ENCODE measurements around the gene PLEKHJ1. TPM values are rescaled to one million over a fixed set of nuclear protein-coding genes. Genes with fewer than 3 reads are reported as not detected.

The PLEKHJ1 gene
- total and polyA plus RNA-seq, 2 of the 13 experiments (the other 11 are each of a cell fraction or from before 2014, with no cell fraction given), result 70.5 to 130 TPM

GRCh38 chr19:2226840-2227360, 9.2 kb downstream of the PLEKHJ1 start:
- 98% methylated on average over 49 of the region's 53 CpGs for WGBS (ENCODE audit: low lambda C conversion rate)
- H3K27ac ChIP-seq (ENCODE audit: extremely low read length, insufficient read depth, low read length), result no peak overlapping the region
- no peak overlapping the region for H2AFZ ChIP-seq (ENCODE audit: low read length)
- H3K4me1 ChIP-seq (ENCODE audit: insufficient read depth, low read length), result no peaks in the 10 kb centered on the region
- no peaks in the 10 kb centered on the region for H4K20me1 ChIP-seq (ENCODE audit: insufficient read depth, low read length)
- H3K36me3 ChIP-seq (replicated peaks in 1 of 2; ENCODE audit: control insufficient read depth in 1 of 2, insufficient read depth in 2 of 2, low read length in 2 of 2), result peaks cover 30 to 55% of the 10 kb centered on the region in 2 experiments; a peak in 4 of 5 replicates
- CTCF ChIA-PET (ENCODE audit: low intra/inter-chr PET ratio, low total read pairs), result no interaction called here
- ATAC-seq (no peak), FAIRE-seq (no peak), DNase-seq (ENCODE audit: low spot score) (no peak)
- no peaks in the 10 kb centered on the region for H3K9me3 ChIP-seq (ENCODE audit: low read length)
- H3K79me2 ChIP-seq (ENCODE audit: insufficient read depth, low read length), result no peaks in the 10 kb centered on the region
- no peak for TF ChIP-seq CCDC6 (CRISPR knock-in tag; IDR thresholded peaks at IDR 0.05)
- TF ChIP-seq AGO2 (optimal IDR thresholded peaks at IDR 0.05; ENCODE audit: low read depth, low read length), result peak; percentile 11
- intact Hi-C loops (cut with micrococcal nuclease; ENCODE audit: unreplicated experiment), result no loop called here
- BruUV-seq (replicated peaks), result no TSS peak
- H3K9ac ChIP-seq (ENCODE audit: insufficient read depth, low read depth, low read length), result no peak overlapping the region
- H3K27me3 ChIP-seq (ENCODE audit: control insufficient read depth in 1 of 2, insufficient read depth in 2 of 2, low read length in 2 of 2), result no peaks in the 10 kb centered on the region
- no peak overlapping the region for H3K4me3 ChIP-seq (replicated peaks in 1 of 3; ENCODE audit: insufficient read depth in 1 of 3, low read depth in 2 of 3, low read length in 3 of 3)
- H3K4me2 ChIP-seq (ENCODE audit: low read depth, low read length), result no peak overlapping the region
- POLR2A ChIA-PET, result no interaction called here
- in situ Hi-C loops (cut with HindIII; ENCODE audit: extremely low pct_ligation_motif_present, low pct_unique_long_range_greater_than_20kb), result no loop called here

- ATAC-seq (no peak), FAIRE-seq (no peak), DNase-seq (ENCODE audit: low spot score) (no peak)
- Histone ChIP-seq H3K27ac (ENCODE audit: extremely low read length, insufficient read depth, low read length) (no peak overlapping the region), H3K36me3 (replicated peaks in 1 of 2; ENCODE audit: control insufficient read depth in 1 of 2, insufficient read depth in 2 of 2, low read length in 2 of 2) (peaks cover 30 to 58% of the 10 kb centered on the region in 2 experiments; a peak in 4 of 5 replicates), H3K79me2 (ENCODE audit: insufficient read depth, low read length) (no peaks in the 10 kb centered on the region), H3K4me1 (ENCODE audit: insufficient read depth, low read length) (no peaks in the 10 kb centered on the region), H3K4me3 (replicated peaks in 1 of 3; ENCODE audit: insufficient read depth in 1 of 3, low read depth in 2 of 3, low read length in 3 of 3) (no peak overlapping the region), H2AFZ (ENCODE audit: low read length) (no peak overlapping the region), H3K4me2 (ENCODE audit: low read depth, low read length) (no peak overlapping the region), H3K9me3 (ENCODE audit: low read length) (no peaks in the 10 kb centered on the region), H3K9ac (ENCODE audit: insufficient read depth, low read depth, low read length) (no peak overlapping the region), H4K20me1 (ENCODE audit: insufficient read depth, low read length) (no peaks in the 10 kb centered on the region), H3K27me3 (ENCODE audit: control insufficient read depth in 1 of 2, insufficient read depth in 2 of 2, low read length in 2 of 2) (no peaks in the 10 kb centered on the region)
- ChIA-PET CTCF (ENCODE audit: low intra/inter-chr PET ratio, low total read pairs) (no interaction called here), POLR2A (no interaction called here)
- intact Hi-C loops (cut with micrococcal nuclease; ENCODE audit: unreplicated experiment), result no loop called here
- no TSS peak for BruUV-seq (replicated peaks)
- TF ChIP-seq ZSCAN21 (CRISPR knock-in tag; IDR thresholded peaks at IDR 0.05; ENCODE audit: borderline replicate concordance) (0 out of 2 replicates have a peak, but pooled peaks have one; percentile 22), AGO2 (optimal IDR thresholded peaks at IDR 0.05; ENCODE audit: low read depth, low read length) (peak; percentile 26), ZFP36 (IDR thresholded peaks at IDR 0.05; ENCODE audit: borderline replicate concordance, low read depth, low read length, partially characterized antibody) (no peak), ATM (IDR thresholded peaks at IDR 0.05; ENCODE audit: borderline replicate concordance) (no peak), ZNF121 (CRISPR knock-in tag; IDR thresholded peaks at IDR 0.05) (0 out of 2 replicates have a peak, but pooled peaks have one; percentile 27), RBM22 (optimal IDR thresholded peaks at IDR 0.05; ENCODE audit: low read length) (peak; percentile 18), ZBED4 (CRISPR knock-in tag; IDR thresholded peaks at IDR 0.05; ENCODE audit: borderline replicate concordance) (no peak)
- in situ Hi-C loops (cut with HindIII; ENCODE audit: extremely low pct_ligation_motif_present, low pct_unique_long_range_greater_than_20kb), result no loop called here
- 97% methylated on average over 29 of the region's 59 CpGs for WGBS (ENCODE audit: low lambda C conversion rate)
Observed at GRCh38 chr19:2226051-2226839, 9.9 kb downstream of the PLEKHJ1 start.
